Measurements from ENCODE around the gene ABLIM2.

GRCh38 chr4:8204576-8205227, 46.1 kb upstream of the ABLIM2 start:
- TF ChIP-seq CTCF (conservative IDR thresholded peaks at IDR 0.05; ENCODE audit: low read depth, low read length) (no peak), EZH2 (IDR thresholded peaks at IDR 0.05; ENCODE audit: borderline replicate concordance, low read depth, low read length, poor library complexity, severe bottlenecking) (no peak)
